Hematopoietic multipotent progenitor cell treated with erythropoietin and hydrocortisone succinate and interleukin-3 and kit ligand, for 8 days (in vitro differentiated cells): ENCODE data around the gene CCBE1.

Experiments
- DNase-seq: peaks from one replicate; pipeline ENCODE4 v3.0.0-alpha.2; 2015

Gene CCBE1

DNA sequence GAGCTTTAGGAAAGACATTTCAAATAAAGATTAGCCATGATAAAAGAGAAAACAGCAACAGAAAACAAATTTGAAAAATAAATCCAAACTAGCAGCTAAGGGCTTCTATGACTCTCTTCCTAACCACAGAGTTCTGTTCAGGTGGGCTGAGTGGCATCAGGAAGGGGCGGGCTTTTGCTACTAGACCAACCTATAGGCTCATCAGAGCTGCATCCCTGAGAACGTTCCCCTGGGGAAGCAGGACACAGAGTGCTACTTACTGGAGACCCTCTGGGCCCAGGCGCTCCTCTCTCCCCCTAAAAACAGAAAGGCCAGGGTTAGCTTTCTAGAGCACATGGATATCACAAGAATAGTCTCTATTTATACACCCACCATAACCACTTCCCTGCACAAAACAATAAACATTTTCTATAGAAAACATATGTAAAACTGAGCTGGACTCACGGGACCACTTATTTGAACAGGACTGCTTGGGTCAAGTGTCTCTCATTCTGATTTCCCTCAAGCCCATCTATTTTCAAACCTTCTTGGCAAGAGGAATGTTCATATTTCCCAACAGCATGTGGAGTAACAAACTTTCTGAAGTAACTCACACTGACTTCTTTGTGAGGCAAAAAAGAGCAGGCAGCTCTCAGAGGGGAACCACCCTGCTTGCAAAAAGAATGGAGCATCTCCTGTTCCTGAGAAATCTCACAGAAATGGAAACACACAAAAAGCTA, 259.2 kb downstream of the CCBE1 start:
- DNase-seq: no peak

DNA sequence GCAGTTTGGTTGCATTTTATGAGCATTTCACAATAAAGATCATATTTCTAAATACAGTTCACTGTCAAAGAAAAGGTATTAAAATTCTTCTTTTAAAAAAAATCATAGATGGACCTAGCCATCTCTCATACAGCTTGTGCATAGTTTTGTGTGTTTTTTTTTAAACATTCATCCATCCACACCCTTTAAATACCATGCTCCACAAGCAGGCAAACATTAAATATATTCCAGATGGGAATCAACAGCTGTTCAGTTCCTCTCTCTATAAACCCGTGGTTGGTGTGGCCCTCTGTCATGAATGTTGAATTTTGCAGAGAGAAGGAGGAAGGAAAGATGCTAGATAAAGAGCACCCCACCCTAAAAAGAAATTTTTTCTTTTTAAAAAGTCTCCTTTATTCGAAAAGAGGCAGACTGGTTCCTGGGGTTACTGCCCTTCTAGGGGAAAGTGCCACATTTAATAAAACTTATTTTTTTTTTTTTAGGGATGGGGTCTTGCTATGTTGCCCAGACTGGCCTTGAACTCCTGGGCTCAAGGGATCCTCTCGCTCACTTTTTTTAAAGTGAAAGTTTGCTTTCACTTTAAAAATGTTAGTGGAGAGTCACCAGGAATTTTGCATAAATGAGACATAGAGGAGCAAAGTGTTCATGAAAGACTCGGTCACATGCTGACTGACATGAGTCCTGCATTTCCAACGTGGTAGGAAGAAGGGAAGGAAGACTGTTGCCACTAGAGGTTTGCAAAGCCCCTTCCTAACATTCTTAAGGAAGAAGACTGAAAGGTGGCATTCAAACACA, 264.2 kb downstream of the CCBE1 start:
- no peak for DNase-seq

DNA sequence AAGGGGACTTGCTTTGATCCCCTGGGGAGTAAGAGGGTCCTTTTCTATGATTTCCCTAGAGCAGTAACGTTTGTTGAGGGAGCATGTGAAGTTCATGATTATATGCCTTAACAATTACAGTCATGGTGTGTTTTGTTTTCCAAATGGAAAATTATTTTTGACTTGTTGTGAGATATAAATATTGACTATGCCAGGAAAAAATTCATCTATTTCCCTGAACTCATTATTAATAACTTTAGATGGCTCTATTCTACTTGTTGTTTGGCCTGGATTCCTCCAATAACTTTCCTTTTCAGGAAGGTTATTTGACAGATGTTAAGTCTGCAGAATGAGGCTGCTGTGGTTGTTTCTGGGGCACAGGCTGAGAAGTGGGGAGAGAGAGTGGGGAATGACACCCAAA, 266.1 kb downstream of the CCBE1 start:
- DNase-seq: no peak

DNA sequence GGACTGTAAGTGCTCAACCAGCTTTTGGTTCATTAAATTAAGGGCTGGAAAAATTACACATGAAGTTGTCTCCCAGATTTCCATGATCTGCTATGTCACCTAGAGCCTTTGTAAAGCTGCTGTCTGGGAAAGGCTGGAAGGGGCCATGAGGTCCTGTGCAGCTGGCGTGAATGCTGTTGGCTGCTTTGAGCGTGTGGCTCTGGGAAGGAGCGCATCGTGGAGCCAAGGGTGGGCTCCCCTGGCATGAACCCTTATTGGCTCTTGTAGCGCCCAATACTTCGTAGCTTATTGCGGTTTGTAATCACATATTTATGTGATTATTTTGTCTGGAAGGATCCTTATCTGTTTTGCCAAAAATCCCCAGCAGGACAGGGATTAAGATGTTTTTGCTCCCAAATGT, 267.6 kb downstream of the CCBE1 start:
- no peak for DNase-seq

DNA sequence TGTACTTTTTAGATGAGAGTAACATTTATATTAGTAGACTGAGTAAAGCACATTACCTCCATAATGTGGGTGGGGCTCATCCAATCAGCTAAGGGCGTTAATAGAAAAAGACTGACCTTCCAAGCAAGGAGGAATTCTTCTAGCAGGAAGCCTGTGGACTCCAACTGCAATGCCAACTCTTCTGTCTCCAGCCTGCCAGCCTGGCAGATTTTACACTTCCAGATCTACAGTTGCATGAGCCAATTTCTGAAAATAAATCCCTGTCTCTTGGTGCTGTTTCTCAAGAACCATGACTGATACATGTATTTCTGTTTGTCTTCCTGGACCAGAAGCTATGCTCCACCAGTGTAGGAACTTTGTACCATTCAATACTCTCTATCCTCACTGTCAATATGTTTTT, 269.2 kb downstream of the CCBE1 start:
- no peak for DNase-seq

DNA sequence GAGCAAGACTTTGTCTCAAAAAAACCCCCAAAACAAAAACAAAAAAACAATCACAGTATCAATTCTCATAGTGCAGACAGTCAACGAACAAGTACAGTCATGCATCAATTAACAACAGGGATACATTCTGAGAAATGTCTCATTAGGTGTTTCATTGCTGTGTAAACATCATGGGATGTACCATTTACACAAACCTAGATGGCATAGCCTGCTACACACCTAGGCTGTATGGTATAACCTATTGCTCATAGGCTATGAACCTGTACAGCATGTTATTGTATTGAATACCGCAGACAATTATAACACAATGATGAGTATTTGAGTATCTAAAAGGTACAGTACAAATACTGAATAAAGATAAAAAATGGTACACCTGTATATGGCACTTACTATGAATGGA, 270.4 kb downstream of the CCBE1 start:
- no peak for DNase-seq

DNA sequence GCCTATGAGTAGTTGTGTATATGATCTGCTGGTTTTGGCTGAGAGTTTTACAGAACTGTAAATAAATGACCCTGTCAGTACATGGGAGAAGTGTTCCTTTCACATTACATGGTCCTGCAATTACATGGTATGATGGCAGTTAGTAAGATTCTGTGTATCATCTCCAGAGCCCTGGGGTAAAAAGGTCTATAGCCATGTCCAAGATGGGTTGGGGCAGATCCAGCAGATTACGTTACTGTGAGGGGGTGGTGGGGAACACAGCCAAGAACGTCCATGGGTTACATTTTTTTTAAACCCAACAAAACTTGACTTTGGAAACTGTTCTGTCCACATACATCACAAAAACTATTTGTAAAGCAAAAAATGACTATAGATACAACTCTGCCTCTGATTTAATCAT, 274.0 kb downstream of the CCBE1 start:
- DNase-seq: no peak

DNA sequence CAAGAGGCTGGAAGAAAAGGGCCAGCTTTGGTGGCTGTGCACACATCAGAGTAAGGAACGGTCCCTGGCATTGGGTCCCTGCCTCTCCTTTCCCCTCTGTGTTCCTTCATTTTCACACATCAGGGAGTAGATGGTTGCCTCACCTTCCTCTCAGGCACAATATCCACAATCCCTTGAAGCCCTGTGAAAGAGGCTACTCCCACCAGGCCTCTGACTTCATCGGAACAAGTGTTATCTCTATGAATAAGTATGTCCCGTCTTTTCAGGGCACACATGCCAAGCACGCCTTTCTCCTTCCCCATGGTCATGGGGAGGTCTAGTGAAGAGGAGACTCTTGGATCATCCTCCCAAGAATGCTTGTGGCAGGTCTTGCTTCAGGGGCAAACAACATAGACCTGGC, 277.0 kb downstream of the CCBE1 start:
- DNase-seq: no peak

DNA sequence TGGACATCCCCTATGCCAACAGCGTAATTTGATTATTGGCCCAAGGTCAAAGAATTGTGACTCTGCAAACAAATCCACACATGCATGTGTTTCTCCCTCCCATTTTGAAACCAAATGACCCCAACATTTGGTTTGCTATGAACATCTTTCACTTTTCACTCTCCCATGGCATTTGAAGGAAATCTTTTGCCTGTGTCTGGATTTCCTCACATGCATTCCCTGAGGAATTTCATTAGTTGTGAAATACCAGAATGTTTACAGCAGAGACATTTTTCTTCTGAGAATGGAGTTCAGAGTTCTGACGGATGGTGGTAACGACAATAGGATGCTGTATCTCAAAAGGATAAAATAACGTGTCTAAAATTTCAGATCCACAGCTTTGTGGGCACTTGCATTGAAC, 277.8 kb downstream of the CCBE1 start:
- no peak for DNase-seq

DNA sequence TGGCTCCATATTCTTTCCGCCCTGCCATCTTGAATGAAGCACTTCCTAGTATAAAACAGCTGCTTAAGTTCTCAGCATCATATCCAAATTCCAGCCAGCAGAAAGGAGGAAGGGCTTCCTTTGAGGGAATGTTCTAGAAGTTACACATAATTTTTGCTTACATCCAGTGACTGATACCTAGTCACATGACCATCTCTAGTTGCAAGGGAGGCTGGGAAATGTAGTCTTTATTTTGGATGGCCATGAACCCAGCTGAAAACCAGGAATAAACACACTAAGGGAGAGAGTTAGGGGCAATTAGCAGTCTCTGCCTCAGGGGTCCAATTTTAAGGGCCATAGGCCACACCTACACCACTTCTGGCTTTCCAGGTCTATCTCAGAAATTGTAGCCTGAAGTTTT, 280.4 kb downstream of the CCBE1 start:
- DNase-seq: no peak

DNA sequence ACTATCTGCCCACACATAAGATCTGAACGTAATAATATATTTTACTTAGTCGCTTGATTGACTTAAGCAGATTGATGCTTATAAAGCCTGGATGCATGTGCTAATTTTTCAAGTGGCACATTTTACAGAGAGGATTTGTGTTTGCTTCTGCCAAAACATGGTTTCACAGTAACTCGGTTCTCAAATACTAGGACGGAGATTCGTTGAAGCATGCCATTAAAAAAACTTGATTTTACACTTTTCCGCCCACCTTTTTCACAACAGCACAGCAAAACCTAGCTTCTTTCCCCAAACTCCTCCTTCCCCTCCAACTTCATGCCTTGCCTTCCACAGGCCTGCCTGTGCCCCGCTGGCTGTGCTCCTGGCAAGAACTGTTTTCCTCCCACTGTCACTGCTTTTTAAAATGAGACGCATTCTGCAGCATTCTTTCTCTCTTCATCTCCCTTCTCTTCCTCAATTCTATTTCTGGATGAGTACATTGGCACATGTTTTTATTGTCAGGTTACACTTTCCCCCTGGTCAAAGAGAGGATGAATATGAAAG, 283.0 kb downstream of the CCBE1 start:
- DNase-seq: no peak

DNA sequence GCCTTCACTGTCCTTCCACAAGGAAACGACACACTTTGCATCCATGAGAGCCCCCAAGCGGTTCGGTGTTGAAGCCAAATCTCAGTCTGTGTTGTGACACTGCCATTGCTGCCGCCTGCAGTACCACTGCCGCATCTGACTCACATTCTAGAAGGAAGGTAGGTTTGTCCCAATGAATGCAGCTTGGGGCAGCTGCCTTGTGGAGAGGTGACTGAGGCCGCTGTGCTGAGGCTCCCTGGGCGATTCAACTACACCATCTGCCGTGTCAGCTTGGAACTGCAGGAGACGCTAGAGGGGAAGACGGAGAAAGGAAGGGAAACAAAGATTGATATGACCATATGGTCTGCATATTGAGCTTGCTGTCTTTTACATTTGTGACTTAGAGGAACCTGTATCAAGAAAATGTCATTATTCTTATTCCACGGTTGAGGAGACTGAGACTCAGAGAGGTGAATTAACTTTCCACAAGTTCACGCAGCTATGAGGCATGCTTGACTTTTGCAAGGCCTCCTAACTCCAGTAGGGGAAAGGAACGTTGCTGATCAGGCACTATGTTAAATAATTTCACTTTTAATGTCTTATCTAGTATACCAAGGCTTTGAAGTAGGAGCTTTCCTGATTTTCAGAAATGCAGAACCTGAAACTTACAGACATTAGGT, 294.7 kb downstream of the CCBE1 start:
- DNase-seq: peak; percentile 68

DNA sequence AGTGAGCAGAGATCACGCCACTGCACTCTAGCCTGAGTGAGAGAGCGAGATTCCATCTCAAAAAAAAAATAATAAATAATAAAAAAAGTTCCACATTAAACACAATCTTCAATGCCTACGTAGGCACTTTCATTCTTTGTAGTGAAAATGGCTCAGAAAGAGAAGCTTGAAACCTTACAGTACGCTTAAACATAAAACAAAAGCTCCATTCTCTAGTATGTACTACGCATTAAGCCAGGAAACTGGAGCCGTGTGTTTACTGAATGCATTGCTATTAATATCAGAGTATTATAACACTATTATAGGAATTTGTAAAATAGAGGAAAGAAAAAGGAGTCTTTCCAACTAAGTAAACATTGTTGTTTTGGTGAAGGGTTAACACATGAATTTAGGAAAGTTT, 296.8 kb downstream of the CCBE1 start:
- DNase-seq: no peak

DNA sequence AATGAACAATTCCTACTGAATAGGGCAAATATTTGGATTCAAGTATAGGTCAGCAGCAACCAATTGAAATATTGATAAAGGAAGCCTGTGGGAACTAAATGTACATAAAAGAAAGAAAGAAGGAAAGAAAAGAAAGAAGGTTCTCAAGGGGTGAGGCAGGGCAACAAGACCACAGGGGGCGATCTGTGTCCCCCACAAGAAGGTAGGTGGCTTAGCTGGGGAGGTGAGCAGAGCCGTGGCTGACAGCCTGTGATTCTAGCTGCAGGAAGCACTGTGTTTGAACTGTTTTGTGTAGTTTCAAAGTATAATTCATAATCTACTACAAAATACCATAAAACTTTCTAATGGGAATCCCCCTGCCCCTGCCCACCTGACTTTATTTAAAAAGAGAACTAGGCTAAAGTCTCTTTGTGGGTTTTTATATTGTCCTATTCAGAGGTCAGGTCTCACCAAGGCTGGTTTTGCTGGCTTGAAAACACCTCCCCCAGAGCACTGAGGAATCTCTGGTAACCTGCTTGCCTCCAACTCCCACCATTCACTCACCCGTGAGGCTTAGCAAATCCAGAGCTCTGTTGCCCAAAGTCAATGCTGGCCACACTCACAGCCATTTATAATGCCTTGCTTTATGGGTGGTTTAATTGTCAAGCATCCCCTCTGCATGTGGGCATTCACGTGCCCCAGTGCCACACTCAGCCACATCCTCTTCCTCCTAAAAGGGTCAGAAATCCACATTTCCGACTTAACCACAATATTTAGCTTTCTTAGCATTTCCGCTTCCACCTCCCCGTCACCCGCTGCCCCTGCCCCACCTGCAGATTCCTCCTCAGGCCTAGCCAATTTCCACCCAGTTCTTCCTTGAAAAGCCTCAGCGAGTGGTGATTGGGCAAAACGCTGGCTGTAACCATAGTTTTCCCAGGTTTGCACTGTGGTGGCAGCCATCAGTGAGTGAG, 301.7 kb downstream of the CCBE1 start:
- DNase-seq: no peak

DNA sequence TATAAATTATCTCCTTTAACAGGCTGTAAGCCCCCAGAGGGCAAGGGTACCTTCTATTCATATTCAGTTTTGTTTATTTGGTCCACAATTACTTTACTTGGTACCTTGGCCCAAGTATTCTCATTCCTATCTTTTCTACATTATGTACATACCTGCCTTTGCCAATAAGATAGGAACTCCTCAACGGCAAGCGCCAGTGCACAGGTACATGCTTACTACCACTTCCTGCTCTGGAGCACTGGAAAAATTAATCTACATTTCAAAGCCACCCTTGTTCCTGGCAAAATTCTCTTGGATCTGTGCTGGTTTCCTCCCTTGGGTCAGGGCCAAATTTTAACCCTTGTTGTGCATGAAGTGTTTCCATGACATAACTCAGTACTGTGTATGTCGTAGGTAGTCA, 303.8 kb downstream of the CCBE1 start:
- no peak for DNase-seq

DNA sequence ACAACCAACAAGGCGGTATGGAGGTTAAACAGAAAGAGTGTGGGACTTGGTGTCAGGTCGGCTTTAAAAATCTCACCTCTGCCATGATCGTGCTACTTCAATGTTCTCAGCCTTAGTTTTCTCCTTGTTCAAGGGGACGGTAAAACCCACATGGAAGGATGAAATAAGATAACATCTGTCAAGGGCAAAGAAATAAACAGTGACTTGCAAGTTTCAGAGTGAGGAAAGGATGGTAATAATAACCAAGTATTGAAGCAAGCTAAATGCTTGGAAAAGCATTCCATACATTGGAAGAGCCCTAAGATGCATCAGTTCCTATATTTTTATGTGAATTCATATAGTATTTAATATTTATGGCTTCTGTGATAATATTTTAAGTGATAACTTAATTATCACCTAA, 308.4 kb downstream of the CCBE1 start:
- no peak for DNase-seq

DNA sequence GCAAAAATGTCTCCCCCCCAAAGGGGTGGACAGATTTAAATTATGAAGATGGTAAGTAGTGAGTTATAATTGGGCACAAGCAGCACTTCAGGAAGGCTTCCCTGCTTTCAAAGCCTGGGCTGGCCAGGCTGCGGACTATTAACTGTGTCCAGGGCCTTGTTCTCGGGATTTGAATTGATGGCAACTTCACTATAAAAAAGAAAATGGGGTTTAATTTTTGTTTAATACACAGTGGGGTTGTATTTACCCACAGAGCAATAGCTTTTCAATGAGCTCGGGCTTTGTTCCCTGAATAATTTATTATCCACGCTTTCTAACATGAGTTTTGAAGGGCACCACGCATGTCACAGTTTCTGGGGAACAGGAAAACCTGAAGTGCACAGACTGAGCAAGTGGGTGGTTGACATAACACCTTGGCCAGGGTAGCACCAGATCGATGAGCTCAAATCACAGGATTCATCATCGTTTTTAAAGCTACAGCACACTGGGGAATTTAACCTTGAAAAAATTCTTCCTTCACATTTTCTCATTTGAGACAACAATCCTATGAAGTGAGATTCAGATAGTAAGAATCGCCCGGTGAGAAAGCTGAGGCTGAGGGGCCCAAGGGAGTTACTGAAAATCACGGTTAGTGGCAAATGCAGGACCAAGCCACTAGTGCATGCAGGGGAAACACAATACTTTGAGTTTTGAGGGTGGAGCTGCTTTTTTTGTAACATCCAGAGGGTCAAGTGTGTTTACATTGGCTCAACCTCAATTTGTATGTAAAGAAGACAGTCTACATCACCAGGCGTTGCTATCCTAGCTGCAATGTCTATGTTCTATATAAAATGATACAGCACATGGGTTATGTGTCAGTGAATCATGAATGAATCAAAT, 309.3 kb downstream of the CCBE1 start:
- no peak for DNase-seq

DNA sequence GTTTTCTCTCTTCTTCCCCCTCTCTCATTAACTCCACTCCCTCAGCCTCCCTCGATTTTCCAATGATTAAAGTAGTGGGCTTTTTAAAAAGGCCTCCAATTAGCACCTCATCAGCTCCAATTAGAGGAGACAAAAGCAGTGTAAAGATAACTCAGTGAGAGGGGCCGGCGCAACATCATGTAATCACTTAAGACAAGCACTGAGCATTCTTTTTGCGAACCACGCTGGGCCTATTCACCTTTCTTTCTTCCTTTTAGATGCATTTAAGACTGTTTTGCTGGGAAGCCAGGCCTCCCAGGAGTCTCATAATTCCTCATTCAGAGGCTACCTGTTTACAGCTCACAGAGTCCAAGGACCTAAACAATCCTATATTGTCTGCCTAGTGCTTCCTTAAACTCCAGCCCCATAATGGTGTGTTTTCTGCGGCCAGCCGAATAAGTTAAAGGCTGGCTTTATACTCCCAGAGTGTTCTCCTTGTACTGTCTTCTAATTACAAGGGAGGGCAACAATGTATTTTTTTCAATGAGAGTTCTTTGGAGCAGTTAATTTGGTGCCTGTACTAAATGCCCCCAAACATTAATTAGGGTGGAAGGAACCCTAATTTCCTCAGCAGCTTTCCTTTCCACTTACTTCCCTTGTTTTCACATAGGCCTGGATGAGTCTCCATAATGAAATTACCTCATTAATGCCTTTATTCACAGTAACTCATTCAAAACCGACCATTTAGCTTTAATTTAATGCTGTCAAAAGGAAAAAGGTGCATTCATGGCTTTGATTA, 310.1 kb downstream of the CCBE1 start:
- no peak for DNase-seq

DNA sequence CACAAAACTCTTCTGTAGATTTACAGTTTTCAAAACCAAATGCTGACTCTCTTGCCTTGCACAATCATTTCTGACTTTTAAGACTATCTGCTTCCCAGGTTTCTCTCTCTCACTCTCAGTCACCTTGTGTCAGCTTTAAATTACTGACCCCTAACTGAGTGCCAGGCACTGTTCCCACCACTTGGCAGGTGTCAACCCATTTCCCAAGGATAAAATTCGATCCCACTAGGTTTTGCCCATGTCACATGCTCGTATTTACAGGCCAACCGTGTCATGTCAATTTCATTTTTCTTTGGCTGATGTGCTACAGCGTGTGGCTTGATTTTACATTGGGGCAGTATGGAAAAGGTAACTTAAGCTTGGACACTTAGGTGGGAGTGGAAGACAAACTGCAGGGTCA, 312.0 kb downstream of the CCBE1 start:
- no peak for DNase-seq

DNA sequence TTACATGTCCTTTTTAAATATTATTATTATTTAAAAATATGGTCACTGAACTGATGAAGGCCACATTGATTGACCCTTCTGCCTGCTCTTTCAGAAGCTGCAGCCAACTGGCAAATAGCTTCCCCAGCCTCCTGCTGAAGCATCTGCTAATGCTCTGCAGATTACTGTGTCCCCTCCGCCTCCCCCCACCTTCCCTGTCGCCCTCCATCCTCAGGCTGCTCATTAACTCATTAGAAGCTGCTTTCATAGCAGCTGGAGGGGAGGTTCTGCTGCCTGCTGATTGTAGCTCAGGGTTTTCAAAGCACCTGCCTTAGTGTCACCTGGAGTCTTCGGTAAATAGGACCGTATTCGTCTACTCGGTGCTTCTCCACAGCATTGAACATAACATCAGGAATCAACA, 313.4 kb downstream of the CCBE1 start:
- DNase-seq: no peak

DNA sequence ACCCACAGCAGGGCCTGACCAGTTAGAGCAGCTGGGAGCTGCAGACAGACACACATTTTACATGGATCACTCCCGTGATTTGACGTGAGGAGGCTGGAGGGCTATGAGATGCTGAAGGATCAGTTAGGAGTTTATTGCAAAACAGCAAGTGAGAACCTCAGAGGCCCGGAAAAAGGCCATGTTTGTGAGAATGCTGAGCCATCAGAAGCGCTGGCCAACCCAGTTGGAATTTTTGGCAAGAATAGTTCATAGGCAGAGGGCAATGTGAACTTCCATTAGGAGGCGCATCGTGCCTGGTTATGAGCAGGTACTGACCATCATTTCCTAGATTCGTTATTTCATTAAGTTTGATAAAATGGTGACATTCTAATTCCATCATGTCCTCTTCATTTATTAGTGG, 314.8 kb downstream of the CCBE1 start:
- DNase-seq: no peak
